ENCODE results near the gene COL27A1. TPM values are rescaled to one million over a fixed set of nuclear protein-coding genes. Genes with fewer than 3 reads are reported as not detected.

Gene COL27A1
- total RNA-seq, 1 experiment from 2014 or later, result 12.0 TPM

GRCh38 chr9:114271556-114272510 lies 116.5 kb downstream of the COL27A1 start:
- intact Hi-C loops (cut with micrococcal nuclease), result loop anchor here (1.0 kb wide), 1 partner anchor 117 kb away; the partner anchor contains the start of gene COL27A1
- Histone ChIP-seq H3K9me2 (ENCODE audit: insufficient read depth) (no peaks in the 10 kb centered on the region), H3K36me3 (ENCODE audit: control insufficient read depth in 1 of 2, insufficient read depth in 2 of 2, low read length in 2 of 2) (no peaks in the 10 kb centered on the region), H3K27me3 (ENCODE audit: insufficient read depth, low read length) (no peaks in the 10 kb centered on the region), H3K4me3 (replicated peaks in 1 of 2; ENCODE audit: low read depth in 1 of 2, low read length in 2 of 2) (no peak overlapping the region), H3K4me2 (ENCODE audit: low read length) (no peak overlapping the region), H3K79me2 (ENCODE audit: insufficient read depth, low read length) (no peaks in the 10 kb centered on the region), H3K9me3 (ENCODE audit: control insufficient read depth in 1 of 2, insufficient read depth in 1 of 2, low read depth in 1 of 2, low read length in 2 of 2) (no peaks in the 10 kb centered on the region), H3K4me1 (ENCODE audit: control insufficient read depth in 1 of 2, insufficient read depth in 2 of 2, low read length in 2 of 2) (peaks cover 2 to 6% of the 10 kb centered on the region in 2 experiments; a peak in 3 of 4 replicates), H3K9ac (ENCODE audit: low read length) (no peak overlapping the region), H4K20me1 (ENCODE audit: insufficient read depth) (no peaks in the 10 kb centered on the region), H3K27ac (ENCODE audit: low read depth, low read length) (no peak overlapping the region), H2AFZ (ENCODE audit: low read depth, low read length, poor library complexity, severe bottlenecking) (no peak overlapping the region)
- BruUV-seq (replicated peaks), result no TSS peak
- ChIA-PET RAD21 (ENCODE audit: low non-redundant PET in 1 of 2, low total read pairs in 2 of 2, uncharacterized antibody in 2 of 2, unreplicated experiment in 2 of 2) (interaction anchor here (0.8 to 1.3 kb wide), 4 partner anchors 117 to 189 kb away, joined by 3 to 7 read pairs (median 6); partner anchors contain the start of gene COL27A1 (in 1 of the 2)), CTCF (interaction anchor here (0.8 to 2.2 kb wide), 6 partner anchors 9 to 188 kb away, joined by 3 to 17 read pairs (median 4); partner anchors contain the start of gene COL27A1), POLR2A (no interaction called here)
- DNase-seq (ENCODE audit: low read depth, low spot score) (peak; percentile 28), ATAC-seq (peak; percentile 88)
- TF ChIP-seq JUND (IDR thresholded peaks at IDR 0.05), result no peak
- peak; percentile 75 for TF ChIP-seq RAD21 (IDR thresholded peaks at IDR 0.05; ENCODE audit: low read depth)
- peak; percentile 49 to 68 (median 57); a peak in 5 of 6 replicates for TF ChIP-seq CTCF (IDR thresholded peaks at IDR 0.05 in 2 of 3, conservative IDR thresholded peaks at IDR 0.05 in 1 of 3; ENCODE audit: borderline replicate concordance in 1 of 3, insufficient read depth in 1 of 3, low read depth in 2 of 3, low read length in 2 of 3)

Measured in HCT116 (cell line).